Trophoblast cell (in vitro differentiated cells and primary cell): ENCODE results near the gene CLCN2.

ENCODE experiments used
- DNase-seq, 2 donors: peaks; one replicate each; pipeline ENCODE4 v3.0.0-alpha.2; 2016
- H2AFZ ChIP-seq: 2 replicates; pipeline ENCODE4 v1.6.1; 2013; ENCODE audit warnings: low read length, moderate library complexity, mild to moderate bottlenecking; ENCODE audit not compliant: insufficient read depth, poor library complexity
- H2AK5ac ChIP-seq: 2 replicates; pipeline ENCODE4 v1.6.1; 2013; ENCODE audit warnings: mild to moderate bottlenecking, low read length
- H2BK120ac ChIP-seq: 2 replicates; pipeline ENCODE4 v1.6.1; 2013; ENCODE audit warnings: low read length, mild to moderate bottlenecking, moderate library complexity; ENCODE audit not compliant: insufficient read depth, poor library complexity
- H2BK12ac ChIP-seq: 2 replicates; pipeline ENCODE4 v1.6.1; 2013; ENCODE audit warnings: mild to moderate bottlenecking, low read length, moderate library complexity
- H2BK5ac ChIP-seq: 2 replicates; pipeline ENCODE4 v1.6.1; 2013; ENCODE audit warnings: low read length, low read depth, moderate library complexity, mild to moderate bottlenecking; ENCODE audit not compliant: poor library complexity
- H3K14ac ChIP-seq: 2 replicates; pipeline ENCODE4 v1.6.1; 2013; ENCODE audit warnings: mild to moderate bottlenecking, low read length
- H3K18ac ChIP-seq: 2 replicates; pipeline ENCODE4 v1.6.1; 2013; ENCODE audit warnings: mild to moderate bottlenecking, low read length
- H3K23ac ChIP-seq: 2 replicates; pipeline ENCODE4 v1.6.1; 2013; ENCODE audit warnings: low read length
- H3K27ac ChIP-seq: 2 replicates; pipeline ENCODE4 v1.5.1; 2013; ENCODE audit warnings: low read depth, mild to moderate bottlenecking, inconsistent platforms, low read length, moderate library complexity
- H3K27me3 ChIP-seq: 2 replicates; pipeline ENCODE4 v1.6.1; 2013; ENCODE audit warnings: inconsistent platforms, mild to moderate bottlenecking, low read length, moderate library complexity; ENCODE audit not compliant: insufficient read depth
- H3K36me3 ChIP-seq, 2 experiments: 1 replicate in 1 of 2; 2 replicates in 1 of 2; pipeline ENCODE4 v1.6.1; 2013; ENCODE audit warnings: low read length in 2 of 2, mild to moderate bottlenecking in 2 of 2, moderate library complexity in 1 of 2; ENCODE audit not compliant: insufficient read depth in 2 of 2, control insufficient read depth in 1 of 2
- H3K4ac ChIP-seq: 2 replicates; pipeline ENCODE4 v1.6.1; 2013; ENCODE audit warnings: low read depth, mild to moderate bottlenecking, low read length, moderate library complexity
- H3K4me1 ChIP-seq, 2 experiments: 1 replicate in 1 of 2; 2 replicates in 1 of 2; pipeline ENCODE4 v1.6.1; 2013; ENCODE audit warnings: low read length in 2 of 2, mild to moderate bottlenecking in 2 of 2, moderate library complexity in 1 of 2; ENCODE audit not compliant: insufficient read depth in 2 of 2, control insufficient read depth in 1 of 2
- H3K4me2 ChIP-seq: 2 replicates; pipeline ENCODE4 v1.6.1; 2013; ENCODE audit warnings: inconsistent platforms, mild to moderate bottlenecking, low read length, moderate library complexity
- H3K4me3 ChIP-seq: 2 replicates; pipeline ENCODE4 v1.5.1; 2013; ENCODE audit warnings: mild to moderate bottlenecking, low read depth, low read length, inconsistent platforms
- H3K79me1 ChIP-seq: one replicate; pipeline ENCODE4 v1.6.1; 2013; ENCODE audit warnings: low read length
- H3K79me2 ChIP-seq: 2 replicates; pipeline ENCODE4 v1.6.1; 2013; ENCODE audit warnings: low read length, mild to moderate bottlenecking; ENCODE audit not compliant: control insufficient read depth, insufficient read depth, poor library complexity
- H3K9ac ChIP-seq: 2 replicates; pipeline ENCODE4 v1.6.1; 2013; ENCODE audit warnings: mild to moderate bottlenecking, low read length
- H3K9me3 ChIP-seq: 2 replicates; pipeline ENCODE4 v1.6.1; 2013; ENCODE audit warnings: low read depth, mild to moderate bottlenecking, control low read depth, inconsistent platforms, low read length; ENCODE audit not compliant: insufficient read depth
- H4K12ac ChIP-seq: 2 replicates; pipeline ENCODE4 v1.6.1; 2013; ENCODE audit warnings: low read depth, mild to moderate bottlenecking, low read length, moderate library complexity
- H4K8ac ChIP-seq: 2 replicates; pipeline ENCODE4 v1.6.1; 2013; ENCODE audit warnings: low read depth, mild to moderate bottlenecking, low read length, moderate library complexity
- H4K91ac ChIP-seq: one replicate; pipeline ENCODE4 v1.6.1; 2013; ENCODE audit warnings: low read depth, mild to moderate bottlenecking, low read length, moderate library complexity
- WGBS: extraction: QIAGEN DNeasy Blood & Tissue Kit; methylation state at CpG from one replicate; pipeline ENCODE4 v1.1.7; 2013; ENCODE audit warnings: missing lambda C conversion rate; ENCODE audit not compliant: insufficient read length, insufficient coverage; ENCODE audit errors: extremely low coverage; 5-methylcytosine and 5-hydroxymethylcytosine counted together

The CLCN2 gene

DNA sequence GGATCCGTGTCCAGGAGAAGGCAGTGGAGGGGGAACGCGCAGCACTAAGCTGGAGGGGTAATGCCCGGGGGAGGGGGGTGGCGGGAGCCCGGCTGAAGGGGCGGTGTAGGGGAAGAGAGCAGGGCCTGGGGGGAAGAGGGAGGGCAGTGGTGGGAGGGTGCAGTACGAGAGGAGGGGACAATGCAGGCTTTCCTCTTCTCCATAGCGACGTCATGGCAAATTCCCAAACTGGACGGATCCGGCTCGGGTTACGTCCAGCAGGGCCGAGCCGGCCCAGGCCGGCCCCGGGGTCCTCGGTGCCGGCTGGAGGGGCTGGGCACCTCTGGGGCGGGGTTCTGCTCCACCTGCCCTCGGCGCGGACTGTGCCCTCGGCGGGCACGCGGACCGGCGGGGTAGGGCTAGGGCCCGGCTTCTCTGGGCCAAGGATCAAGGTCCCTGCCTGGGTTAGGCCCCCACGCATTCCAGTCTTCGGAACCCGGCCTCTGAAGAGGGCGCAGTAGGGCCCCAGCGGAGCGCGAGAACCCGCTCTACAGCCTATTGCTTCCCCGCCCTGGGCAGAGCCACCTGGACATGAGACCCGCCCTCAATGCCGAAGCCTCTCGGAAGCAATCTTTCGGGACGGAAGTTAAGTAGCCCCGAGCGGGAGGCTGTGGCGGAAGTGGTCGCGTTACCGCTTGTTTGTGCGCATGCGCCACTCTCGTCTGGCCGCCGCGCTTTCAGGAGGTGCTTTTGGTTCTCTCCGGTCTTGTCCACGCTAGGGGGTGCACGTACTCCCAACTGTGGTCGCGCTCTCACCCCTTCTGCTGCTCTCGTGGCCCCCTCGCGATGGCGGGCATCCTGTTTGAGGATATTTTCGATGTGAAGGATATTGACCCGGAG, 1.5 kb upstream of the CLCN2 start:
- peak overlapping the region; percentile 81 for H4K12ac ChIP-seq
- peak overlapping the region; percentile 95 for H3K27ac ChIP-seq
- H2BK5ac ChIP-seq, result peak overlapping the region; percentile 79
- peak overlapping the region; percentile 52 for H2AFZ ChIP-seq
- peak overlapping the region; percentile 88 for H3K14ac ChIP-seq
- DNase-seq, result peak; percentile 99 to 100
- H2AK5ac ChIP-seq, result no peak overlapping the region
- peak overlapping the region; percentile 67 for H3K4ac ChIP-seq
- peak overlapping the region; percentile 82 for H2BK120ac ChIP-seq
- H3K9ac ChIP-seq, result peak overlapping the region; percentile 86
- peaks cover 7 to 23% of the 10 kb centered on the region in 2 experiments for H3K36me3 ChIP-seq
- H3K4me2 ChIP-seq, result peak overlapping the region; percentile 91
- peaks cover 16% of the 10 kb centered on the region for H3K79me1 ChIP-seq
- H4K91ac ChIP-seq, result peak overlapping the region; percentile 94
- no peaks in the 10 kb centered on the region for H3K27me3 ChIP-seq
- no peaks in the 10 kb centered on the region for H3K9me3 ChIP-seq
- peaks cover 13% of the 10 kb centered on the region for H3K79me2 ChIP-seq
- peak overlapping the region; percentile 83 for H3K4me3 ChIP-seq
- H3K18ac ChIP-seq, result peak overlapping the region; percentile 71
- H4K8ac ChIP-seq, result peak overlapping the region; percentile 84
- no peak overlapping the region for H2BK12ac ChIP-seq
- WGBS, result no CpG with 5 or more reads among the region's 68 CpGs
- no peak overlapping the region for H3K23ac ChIP-seq
- H3K4me1 ChIP-seq, result peaks cover 5 to 6% of the 10 kb centered on the region in 2 experiments

DNA sequence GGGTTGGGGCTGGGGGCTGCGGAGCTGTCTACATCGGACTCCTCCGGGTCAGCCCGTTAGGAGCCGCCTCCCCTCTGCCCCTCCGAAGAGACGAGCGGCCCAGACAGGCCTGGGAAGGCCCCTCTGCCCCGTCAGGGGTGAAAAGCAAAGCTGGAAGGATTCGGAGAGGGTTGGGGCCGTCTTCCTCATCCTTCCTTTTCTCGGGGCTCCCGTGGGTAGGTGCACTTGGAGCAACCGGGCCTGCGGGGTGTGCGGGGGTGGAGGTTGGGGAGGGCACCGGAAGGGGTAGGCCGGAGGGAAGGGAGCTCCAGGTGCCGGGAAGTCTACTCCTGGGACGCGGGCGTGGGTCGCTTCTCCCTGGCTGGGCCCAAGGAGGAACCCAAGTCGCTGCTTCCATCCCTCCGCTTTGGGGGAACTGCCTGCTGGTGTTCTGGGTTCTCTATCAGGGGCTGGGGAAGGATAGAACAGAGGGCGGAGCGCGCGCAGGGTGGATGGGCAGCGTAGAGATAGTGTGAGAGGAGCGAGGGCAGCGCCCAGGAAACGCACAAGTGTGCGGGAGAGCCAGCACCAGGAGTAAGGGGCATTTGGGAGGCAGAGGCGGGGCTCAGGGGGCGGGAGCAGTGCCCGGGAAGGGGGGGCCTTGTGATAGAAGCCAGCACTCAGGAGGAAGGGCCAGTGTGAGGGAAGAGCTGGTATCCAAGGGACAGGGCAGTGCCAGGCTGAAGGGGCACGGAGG, 695 bp upstream of the CLCN2 start:
- no CpG with 5 or more reads among the region's 38 CpGs for WGBS
- peak overlapping the region; percentile 64 for H4K8ac ChIP-seq
- H3K4me3 ChIP-seq, result peak overlapping the region; percentile 83
- peak; percentile 34 to 47 for DNase-seq
- peak overlapping the region; percentile 75 for H3K9ac ChIP-seq
- H3K79me2 ChIP-seq, result peaks cover 13% of the 10 kb centered on the region
- peaks cover 9 to 19% of the 10 kb centered on the region in 2 experiments for H3K36me3 ChIP-seq
- peaks cover 5 to 6% of the 10 kb centered on the region in 2 experiments for H3K4me1 ChIP-seq
- H3K18ac ChIP-seq, result peak overlapping the region; percentile 39
- peak overlapping the region; percentile 95 for H3K27ac ChIP-seq
- peak overlapping the region; percentile 76 for H2AFZ ChIP-seq
- peak overlapping the region; percentile 20 for H2BK120ac ChIP-seq
- H3K14ac ChIP-seq, result peak overlapping the region; percentile 72
- H3K4me2 ChIP-seq, result peak overlapping the region; percentile 91
- H3K23ac ChIP-seq, result no peak overlapping the region
- peak overlapping the region; percentile 94 for H4K91ac ChIP-seq
- no peaks in the 10 kb centered on the region for H3K27me3 ChIP-seq
- peak overlapping the region; percentile 22 for H4K12ac ChIP-seq
- peak overlapping the region; percentile 13 for H2AK5ac ChIP-seq
- H3K4ac ChIP-seq, result peak overlapping the region; percentile 84
- peak overlapping the region; percentile 76 for H2BK5ac ChIP-seq
- no peaks in the 10 kb centered on the region for H3K9me3 ChIP-seq
- H2BK12ac ChIP-seq, result peak overlapping the region; percentile 34
- H3K79me1 ChIP-seq, result peaks cover 16% of the 10 kb centered on the region

DNA sequence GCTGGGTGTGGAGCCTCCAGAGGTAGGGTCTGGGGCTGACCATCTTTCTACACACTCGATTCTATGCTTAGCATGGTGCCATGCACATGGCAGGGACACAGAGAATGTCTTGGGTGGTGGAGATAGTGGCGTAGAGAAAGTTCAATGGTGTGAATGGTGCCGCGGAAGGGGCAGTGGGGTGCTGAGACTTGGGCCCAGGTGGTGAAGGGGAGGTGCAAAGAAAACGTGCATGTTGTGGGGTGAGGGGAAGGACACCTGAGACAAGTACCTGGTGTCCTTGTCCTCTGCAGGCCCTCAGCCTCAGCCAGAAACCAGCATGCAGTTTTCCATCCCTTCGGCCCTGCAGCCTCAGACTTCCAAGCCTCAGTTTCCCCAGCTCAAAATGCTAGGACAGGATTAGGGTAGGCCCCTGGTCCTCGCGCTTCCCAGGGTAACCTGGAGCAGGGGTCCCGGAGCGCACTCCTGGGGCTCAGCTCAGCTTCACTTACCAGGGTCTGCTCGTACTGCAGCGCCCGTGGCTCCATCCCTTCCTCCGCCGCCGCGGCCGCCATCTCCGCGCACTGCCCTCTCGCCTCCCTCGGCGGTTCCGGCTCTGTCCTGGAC, 375 bp downstream of the CLCN2 start:
- DNase-seq, result no peak
- Histone ChIP-seq H3K4me2 (peak overlapping the region; percentile 91), H4K12ac (peak overlapping the region; percentile 67), H3K4ac (peak overlapping the region; percentile 14), H3K79me1 (peaks cover 16% of the 10 kb centered on the region), H3K27ac (no peak overlapping the region), H2BK12ac (peak overlapping the region; percentile 42), H3K23ac (no peak overlapping the region), H3K18ac (peak overlapping the region; percentile 74), H3K4me3 (peak overlapping the region; percentile 83), H3K4me1 (peaks cover 5 to 6% of the 10 kb centered on the region in 2 experiments), H4K91ac (peak overlapping the region; percentile 4), H4K8ac (peak overlapping the region; percentile 76), H3K27me3 (no peaks in the 10 kb centered on the region), H3K14ac (peak overlapping the region; percentile 83), H2AK5ac (peak overlapping the region; percentile 39), H2BK120ac (no peak overlapping the region), H3K36me3 (peaks cover 9 to 13% of the 10 kb centered on the region in 2 experiments), H3K79me2 (peaks cover 13% of the 10 kb centered on the region), H3K9ac (peak overlapping the region; percentile 65), H2AFZ (peak overlapping the region; percentile 61), H2BK5ac (no peak overlapping the region), H3K9me3 (no peaks in the 10 kb centered on the region)
- no CpG with 5 or more reads among the region's 24 CpGs for WGBS
